Skeletal muscle tissue (tissue), 4 donors: ENCODE results near the gene RCC1. TPM values are rescaled to one million over a fixed set of nuclear protein-coding genes. Genes with fewer than 3 reads are reported as not detected.
A peak's percentile ranks its signal among the peaks of the same experiment; 100 is the strongest.
"Not testable (repeated sequence)": the region's sequence is repeated elsewhere in the genome, so short reads cannot be mapped to it uniquely, and the experiment has no call there.

ENCODE experiments used
- H3K27ac ChIP-seq: one replicate; pipeline ENCODE4 v1.7.0; 2013; ENCODE audit warnings: mild to moderate bottlenecking, low read depth, low read length, inconsistent platforms
- H3K27me3 ChIP-seq, 3 donors: one replicate each; pipeline ENCODE4 v1.7.0; 2013; ENCODE audit warnings: low read length in 3 of 3; ENCODE audit not compliant: control insufficient read depth in 3 of 3, insufficient read depth in 3 of 3
- H3K36me3 ChIP-seq, 3 donors: one replicate each; pipeline ENCODE4 v1.7.0; 2013; ENCODE audit warnings: low read length in 3 of 3; ENCODE audit not compliant: control insufficient read depth in 3 of 3, insufficient read depth in 3 of 3
- H3K4me1 ChIP-seq, 3 donors: one replicate each; pipeline ENCODE4 v1.7.0; 2013; ENCODE audit warnings: low read length in 3 of 3, mild to moderate bottlenecking in 3 of 3; ENCODE audit not compliant: control insufficient read depth in 3 of 3, insufficient read depth in 3 of 3
- H3K4me3 ChIP-seq, 3 donors: one replicate each; pipeline ENCODE4 v1.7.0; 2013; ENCODE audit warnings: low read length in 3 of 3
- H3K9ac ChIP-seq, 3 donors: one replicate each; pipeline ENCODE4 v1.7.0; 2013; ENCODE audit warnings: low read length in 3 of 3, mild to moderate bottlenecking in 3 of 3, moderate library complexity in 2 of 3, low read depth in 1 of 3
- H3K9me3 ChIP-seq, 3 donors: one replicate each; pipeline ENCODE4 v1.7.0; 2013; ENCODE audit warnings: low read length in 3 of 3; ENCODE audit not compliant: control insufficient read depth in 3 of 3
- total RNA-seq: library from RNA; depleted of rRNA; stranded (reverse); fragments of >200 nt; gene quantifications from one replicate; pipeline ENCODE4 v1.2.3, GENCODE V29; 2014
- donor health status: Osteomylitis.

Gene RCC1, protein sequence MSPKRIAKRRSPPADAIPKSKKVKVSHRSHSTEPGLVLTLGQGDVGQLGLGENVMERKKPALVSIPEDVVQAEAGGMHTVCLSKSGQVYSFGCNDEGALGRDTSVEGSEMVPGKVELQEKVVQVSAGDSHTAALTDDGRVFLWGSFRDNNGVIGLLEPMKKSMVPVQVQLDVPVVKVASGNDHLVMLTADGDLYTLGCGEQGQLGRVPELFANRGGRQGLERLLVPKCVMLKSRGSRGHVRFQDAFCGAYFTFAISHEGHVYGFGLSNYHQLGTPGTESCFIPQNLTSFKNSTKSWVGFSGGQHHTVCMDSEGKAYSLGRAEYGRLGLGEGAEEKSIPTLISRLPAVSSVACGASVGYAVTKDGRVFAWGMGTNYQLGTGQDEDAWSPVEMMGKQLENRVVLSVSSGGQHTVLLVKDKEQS
- 21.9 TPM for total RNA-seq

- peak within 1 kb of the TSS; percentile 76 to 94 (median 92) for H3K4me3 ChIP-seq
- H3K27ac ChIP-seq = peak within 1 kb of the TSS; percentile 80
- peak within 1 kb of the TSS; percentile 88 to 95 (median 92) for H3K9ac ChIP-seq
- peaks cover 24 to 30% (median 26%) of the 10 kb centered on the region in 3 donors for H3K36me3 ChIP-seq
- no peaks in the 10 kb centered on the region for H3K9me3 ChIP-seq
- H3K27me3 ChIP-seq = no peaks in the 10 kb centered on the region
- peaks cover 25 to 43% (median 30%) of the 10 kb centered on the region in 3 donors for H3K4me1 ChIP-seq
Measured at GRCh38 chr1:28505406-28506187, at the start of gene RCC1. TSS of gene RCC1 (plus strand) at chr1:28506043. CDS start at chr1:28529867, 23,824 bp downstream.

- no peaks in the 10 kb centered on the region for H3K27me3 ChIP-seq
- peaks cover 0 to 5% (median 2%) of the 10 kb centered on the region in 3 donors for H3K36me3 ChIP-seq
- H3K9me3 ChIP-seq = no peaks in the 10 kb centered on the region
- no peak overlapping the region for H3K9ac ChIP-seq
- H3K4me3 ChIP-seq = no peak overlapping the region
- H3K27ac ChIP-seq = no peak overlapping the region
- peaks cover 10 to 14% (median 12%) of the 10 kb centered on the region in 3 donors for H3K4me1 ChIP-seq
Measured at GRCh38 chr1:28456078-28456477, 49.8 kb upstream of the RCC1 start.

DNA sequence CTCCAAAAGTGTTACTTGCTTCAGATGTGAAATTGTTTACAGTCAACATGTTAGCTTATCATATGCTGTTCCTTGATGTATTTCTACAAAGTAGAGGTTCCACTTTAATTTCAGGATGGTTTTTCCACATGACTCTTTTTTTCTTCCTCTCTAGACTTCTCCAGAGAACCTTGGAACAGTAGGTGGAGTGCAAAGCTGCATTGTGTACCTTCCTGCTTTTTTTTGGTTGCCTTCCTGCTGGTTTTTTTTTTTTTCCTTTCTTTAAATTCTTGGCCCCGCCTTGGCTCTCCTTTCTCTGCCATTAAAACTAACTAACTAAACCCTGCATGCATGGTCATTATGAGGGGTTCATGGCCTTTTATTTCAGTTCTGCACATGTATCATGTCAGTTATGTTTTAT is 48.2 kb upstream of the RCC1 start:
- no peak overlapping the region for H3K27ac ChIP-seq
- peaks cover 10 to 14% (median 12%) of the 10 kb centered on the region in 3 donors for H3K4me1 ChIP-seq
- no peaks in the 10 kb centered on the region for H3K27me3 ChIP-seq
- H3K9me3 ChIP-seq = no peaks in the 10 kb centered on the region
- H3K9ac ChIP-seq = no peak overlapping the region
- H3K4me3 ChIP-seq = no peak overlapping the region
- H3K36me3 ChIP-seq = peaks cover 0 to 7% (median 5%) of the 10 kb centered on the region in 3 donors

DNA sequence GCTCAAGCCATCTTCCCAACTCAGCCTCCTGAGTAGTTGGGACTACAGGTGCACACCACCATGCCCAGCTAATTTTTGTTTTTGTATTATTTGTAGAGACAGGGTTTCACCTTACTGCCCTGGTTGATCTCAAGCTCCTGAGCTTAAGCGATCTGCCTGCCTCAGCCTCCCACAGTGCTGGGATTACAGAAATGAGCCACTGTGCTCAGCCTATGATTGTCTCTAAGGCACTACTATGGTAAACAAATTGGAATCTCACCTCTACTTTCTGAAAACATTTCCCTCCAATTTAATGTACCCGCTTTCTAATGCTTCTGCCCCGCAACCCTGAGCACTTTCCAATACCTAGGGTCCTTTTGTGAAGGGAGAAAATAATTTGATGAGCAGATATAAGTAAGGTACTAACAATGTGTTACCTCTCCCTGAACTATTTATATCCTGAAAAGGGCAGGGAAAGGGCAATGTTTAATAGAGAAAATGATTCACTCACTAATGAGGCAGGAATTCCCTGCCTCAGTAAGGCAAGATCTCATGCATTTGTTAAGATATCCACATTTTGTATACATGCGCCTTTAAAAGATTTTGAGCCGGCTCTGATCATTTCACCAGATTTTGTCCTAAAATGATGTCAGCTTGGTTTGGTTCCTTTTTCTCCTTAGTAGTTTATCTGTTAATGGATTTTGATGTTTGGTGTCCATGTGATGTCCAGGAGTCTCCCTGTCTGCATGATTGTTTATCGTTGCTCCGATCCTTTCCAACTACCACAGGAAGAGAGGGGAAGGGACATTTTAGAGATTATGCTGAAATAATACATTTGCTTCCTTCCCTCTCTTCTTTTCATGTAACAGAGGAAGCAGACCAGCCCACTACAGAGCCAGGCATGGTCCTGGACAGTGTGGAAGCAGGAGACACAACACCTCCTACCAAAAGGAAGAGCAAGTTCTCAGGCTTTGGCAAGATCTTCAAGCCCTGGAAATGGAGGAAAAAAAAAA is 47.3 kb upstream of the RCC1 start:
- no peak overlapping the region for H3K9ac ChIP-seq
- H3K4me1 ChIP-seq = peaks cover 10 to 14% (median 12%) of the 10 kb centered on the region in 3 donors
- no peaks in the 10 kb centered on the region for H3K27me3 ChIP-seq
- no peaks in the 10 kb centered on the region for H3K9me3 ChIP-seq
- H3K4me3 ChIP-seq = no peak overlapping the region
- no peak overlapping the region for H3K27ac ChIP-seq
- peaks cover 0 to 8% (median 5%) of the 10 kb centered on the region in 3 donors for H3K36me3 ChIP-seq

GRCh38 chr1:28466226-28466778 is 39.5 kb upstream of the RCC1 start:
- Histone ChIP-seq H3K36me3 (peaks cover 12 to 28% (median 17%) of the 10 kb centered on the region in 3 donors), H3K4me3 (no peak overlapping the region), H3K27me3 (no peaks in the 10 kb centered on the region), H3K4me1 (no peaks in the 10 kb centered on the region), H3K9ac (no peak overlapping the region), H3K9me3 (no peaks in the 10 kb centered on the region), H3K27ac (no peak overlapping the region)

DNA sequence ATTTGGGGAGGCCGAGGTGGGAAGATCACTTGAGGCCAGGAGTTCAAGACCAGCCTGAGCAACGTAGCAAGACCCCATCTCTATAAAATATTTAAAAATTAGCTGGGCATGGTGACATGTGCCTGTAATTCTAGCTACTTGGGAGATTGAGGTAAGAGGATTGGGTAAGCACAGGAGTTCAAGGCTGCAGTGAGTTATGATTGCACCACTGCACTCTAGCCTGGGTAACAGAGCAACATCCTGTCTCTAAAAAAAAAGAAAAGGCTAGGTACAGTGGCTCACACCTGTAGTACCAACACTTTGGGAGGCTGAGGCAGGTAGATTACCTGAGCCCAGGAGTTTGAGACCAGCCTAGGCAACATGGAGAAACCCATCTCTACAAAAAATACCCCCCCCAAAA is 35.7 kb upstream of the RCC1 start:
- H3K27ac ChIP-seq = no peak overlapping the region
- H3K9ac ChIP-seq = no peak overlapping the region
- H3K4me1 ChIP-seq = peaks cover 0 to 2% (median 0%) of the 10 kb centered on the region in 3 donors
- no peaks in the 10 kb centered on the region for H3K9me3 ChIP-seq
- no peak overlapping the region for H3K4me3 ChIP-seq
- H3K36me3 ChIP-seq = peaks cover 17 to 25% (median 21%) of the 10 kb centered on the region in 3 donors
- H3K27me3 ChIP-seq = no peaks in the 10 kb centered on the region

GRCh38 chr1:28479497-28479896 is 26.3 kb upstream of the RCC1 start:
- H3K36me3 ChIP-seq = peaks cover 9 to 48% (median 42%) of the 10 kb centered on the region in 3 donors
- not testable (repeated sequence) for H3K9me3 ChIP-seq, H3K9ac ChIP-seq, H3K27ac ChIP-seq, H3K27me3 ChIP-seq, H3K4me3 ChIP-seq, H3K4me1 ChIP-seq

- Histone ChIP-seq H3K27ac (no peak overlapping the region), H3K4me3 (no peak overlapping the region), H3K9ac (no peak overlapping the region), H3K4me1 (no peaks in the 10 kb centered on the region), H3K27me3 (no peaks in the 10 kb centered on the region), H3K9me3 (no peaks in the 10 kb centered on the region), H3K36me3 (peaks cover 9 to 48% (median 38%) of the 10 kb centered on the region in 3 donors)
Measured at GRCh38 chr1:28480308-28480707, 25.5 kb upstream of the RCC1 start.

DNA sequence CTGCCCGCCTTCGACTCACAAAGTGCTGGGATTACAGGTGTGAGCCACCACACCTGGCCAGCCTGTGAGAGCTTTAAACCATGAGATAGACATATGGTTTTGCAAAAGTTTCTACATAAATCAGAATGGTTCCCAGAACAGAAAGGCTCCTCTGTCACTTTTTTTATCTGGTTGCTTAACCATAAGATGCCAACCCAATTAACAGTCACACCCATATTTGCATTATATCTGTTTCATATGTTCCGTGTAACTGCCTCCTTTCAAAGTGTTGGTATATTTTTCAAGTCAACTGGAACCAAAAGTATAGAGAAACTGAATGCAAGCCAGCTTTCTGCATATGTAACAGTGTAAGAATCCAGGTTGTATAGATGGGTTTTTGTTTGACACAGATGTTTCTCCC is 23.7 kb upstream of the RCC1 start:
- no peak overlapping the region for H3K4me3 ChIP-seq
- H3K9ac ChIP-seq = no peak overlapping the region
- no peaks in the 10 kb centered on the region for H3K4me1 ChIP-seq
- H3K36me3 ChIP-seq = peaks cover 8 to 41% (median 36%) of the 10 kb centered on the region in 3 donors
- H3K9me3 ChIP-seq = no peaks in the 10 kb centered on the region
- H3K27me3 ChIP-seq = no peaks in the 10 kb centered on the region
- no peak overlapping the region for H3K27ac ChIP-seq
